Posterior cingulate gyrus (tissue), 11 donors: ENCODE data around the gene GNAZ.
"Not testable (repeated sequence)": the region's sequence is repeated elsewhere in the genome, so short reads cannot be mapped to it uniquely, and the experiment has no call there.

Source experiments
- DNase-seq, 10 donors: peaks; one replicate each; pipeline versions ENCODE4 v3.0.0 to v3.0.0-alpha.2; 2020 to 2021; ENCODE audit warnings: mixed read lengths in 3 of 10
- intact Hi-C: fragments of 100-400 bp; cut with DNase I; formaldehyde crosslinking; loops from one replicate; pipeline ENCODE4 v1.15.1; 2023

GNAZ gene

GRCh38 chr22:23038902-23039301 lies 31.4 kb upstream of the GNAZ start:
- intact Hi-C loops = no loop called here
- DNase-seq = no peak

GRCh38 chr22:23042179-23042578 lies 28.1 kb upstream of the GNAZ start:
- intact Hi-C loops = loop anchor here (10.0 kb wide), 1 partner anchor 87 kb away; no protein-coding TSS in a partner anchor
- no peak for DNase-seq

DNA sequence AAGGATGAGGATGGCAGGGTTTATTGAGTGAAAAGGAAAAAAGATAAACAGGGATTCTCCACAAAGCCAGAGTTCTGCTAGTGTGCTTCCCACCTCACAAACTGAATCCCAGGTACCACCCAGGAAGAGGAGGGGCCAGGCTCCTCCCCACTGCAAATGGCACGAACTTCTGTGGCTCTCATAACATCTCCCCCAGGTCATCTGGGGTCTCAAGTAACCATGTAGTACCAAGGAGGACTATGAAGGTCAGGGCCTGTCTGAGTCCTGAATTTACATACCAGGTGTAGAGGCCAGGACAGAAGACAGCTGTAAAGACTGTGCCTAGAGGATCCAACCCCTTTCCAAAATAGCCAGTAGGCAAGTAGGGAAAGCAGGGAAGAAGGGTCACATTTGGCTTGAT lies 25.7 kb upstream of the GNAZ start:
- no peak for DNase-seq

GRCh38 chr22:23045461-23045860 lies 24.9 kb upstream of the GNAZ start:
- intact Hi-C loops = loop anchor here (10.0 kb wide), 1 partner anchor 91 kb away; no protein-coding TSS in a partner anchor
- DNase-seq = no peak

More for the DNA sequence above, 25.7 kb upstream of the GNAZ start:
- intact Hi-C loops = loop anchor here (10.0 kb wide), 1 partner anchor 90 kb away; no protein-coding TSS in a partner anchor

- peak in 1 of 10 donors; percentile 36 for DNase-seq
- intact Hi-C loops = loop anchor here (10.0 kb wide), 1 partner anchor 92 kb away; no protein-coding TSS in a partner anchor
Measured at GRCh38 chr22:23047265-23047664, 23.1 kb upstream of the GNAZ start.

- intact Hi-C loops = loop anchor here (10.0 kb wide), 1 partner anchor 93 kb away; no protein-coding TSS in a partner anchor
- DNase-seq = no peak
Measured at GRCh38 chr22:23047742-23048141, 22.6 kb upstream of the GNAZ start.

GRCh38 chr22:23050546-23050945 lies 19.8 kb upstream of the GNAZ start:
- DNase-seq, intact Hi-C loops: not testable (repeated sequence)

DNA sequence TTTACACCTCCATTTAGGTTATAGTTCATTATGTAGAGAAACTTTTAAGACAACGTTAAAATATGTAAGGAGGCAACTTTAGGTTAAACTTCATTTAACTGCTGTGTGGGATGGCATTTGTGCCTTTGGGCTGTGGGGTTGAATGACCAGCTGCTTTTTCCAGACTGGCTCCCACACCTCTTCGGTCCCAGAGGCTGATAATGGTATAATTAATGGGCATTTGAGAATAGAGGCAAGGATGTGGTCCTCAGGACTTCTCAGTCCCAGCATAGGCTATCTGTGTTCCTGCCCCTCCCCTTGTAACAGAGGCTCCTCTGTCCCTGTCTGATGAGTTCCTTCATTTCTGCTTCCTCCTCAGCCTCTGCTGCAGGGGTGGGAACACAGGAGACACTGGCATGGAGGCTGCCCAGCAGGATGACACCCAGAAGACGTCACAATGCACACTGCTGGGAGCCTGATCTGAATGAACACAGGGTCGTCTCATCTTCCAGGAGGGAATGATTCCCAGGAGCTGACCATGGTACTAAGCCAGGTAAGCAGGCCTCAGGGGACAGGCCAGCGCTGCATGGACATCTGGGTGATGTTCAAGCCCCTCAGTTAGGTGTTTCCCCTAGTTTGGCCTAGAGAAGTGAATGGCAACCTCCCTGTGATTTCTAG lies 17.1 kb upstream of the GNAZ start:
- DNase-seq = peak in 1 of 10 donors; percentile 5
- intact Hi-C loops = no loop called here

DNA sequence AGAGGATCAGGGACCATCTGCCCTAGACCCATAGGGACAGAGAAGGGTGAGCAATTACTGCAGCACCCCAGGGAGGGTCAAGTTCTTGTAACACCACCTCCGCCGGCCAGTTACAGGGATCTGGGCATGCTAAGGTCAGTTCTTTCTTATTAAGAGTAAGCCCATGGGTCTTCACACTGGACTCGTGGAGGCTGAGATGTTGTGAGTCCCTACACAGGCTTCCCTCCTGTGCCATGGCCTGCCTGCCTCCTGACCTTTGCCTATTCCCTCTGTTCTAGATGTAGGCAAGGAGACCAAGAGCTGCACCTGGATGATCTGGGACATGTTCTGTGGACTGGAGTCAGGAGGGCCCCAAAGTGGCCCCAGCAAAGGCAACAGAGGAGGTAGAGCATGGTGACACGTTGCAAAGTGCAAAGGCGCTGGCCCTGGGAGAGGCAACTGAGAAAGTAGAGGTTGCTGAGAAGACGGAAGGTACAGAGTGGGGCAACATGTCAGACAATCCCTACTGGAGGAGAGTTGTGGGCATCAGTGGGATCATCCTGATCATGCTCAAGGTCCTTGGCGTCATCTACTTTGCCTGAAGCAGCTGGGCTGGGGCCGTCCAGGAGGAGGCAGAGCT lies 16.3 kb upstream of the GNAZ start:
- intact Hi-C loops = no loop called here
- peak in 1 of 10 donors; percentile 47 for DNase-seq

- DNase-seq = peak in 2 of 10 donors; percentile 33 to 57
- intact Hi-C loops = no loop called here
Measured at GRCh38 chr22:23054531-23055257, 15.6 kb upstream of the GNAZ start.

DNA sequence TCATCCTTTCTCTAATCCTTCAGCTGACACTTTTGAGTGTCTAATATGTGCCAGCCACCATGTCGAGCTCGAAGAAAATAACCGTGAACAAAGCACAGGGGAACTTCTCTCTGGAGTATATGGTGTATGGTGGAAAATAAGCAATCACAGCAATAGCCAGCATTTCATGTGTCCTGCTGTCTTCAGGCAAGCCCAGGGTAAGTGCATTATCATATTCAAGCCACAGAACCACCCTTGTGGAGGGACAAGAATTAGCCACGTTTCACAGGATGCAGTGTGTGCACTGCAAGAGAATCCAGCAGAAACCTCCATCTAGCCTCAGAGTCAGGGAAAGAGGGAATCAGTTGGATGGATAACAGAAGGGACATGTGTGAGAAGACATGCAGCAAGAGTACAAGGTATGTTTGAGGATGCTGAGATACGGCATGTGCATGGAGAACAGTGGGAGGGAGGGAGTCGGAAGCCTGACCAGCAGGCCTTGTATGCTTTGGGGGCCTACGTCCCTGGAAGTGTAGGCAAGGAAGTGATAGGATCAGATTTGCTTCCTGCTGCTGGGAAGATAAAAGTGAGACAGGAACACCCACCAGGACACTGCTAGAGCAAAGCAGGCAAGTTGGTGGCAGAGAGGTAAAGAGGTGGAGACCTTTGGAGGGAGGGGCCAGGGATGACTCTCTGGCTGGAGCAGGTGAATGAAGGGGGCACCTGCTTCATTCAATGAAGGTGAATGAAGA lies 14.7 kb upstream of the GNAZ start:
- intact Hi-C loops = no loop called here
- DNase-seq = peak in 1 of 10 donors; percentile 26

GRCh38 chr22:23057331-23057730 lies 13.0 kb upstream of the GNAZ start:
- intact Hi-C loops = no loop called here
- DNase-seq = peak in 1 of 10 donors; percentile 26

GRCh38 chr22:23058063-23058462 lies 12.3 kb upstream of the GNAZ start:
- peak in 2 of 10 donors; percentile 12 to 24 for DNase-seq

DNA sequence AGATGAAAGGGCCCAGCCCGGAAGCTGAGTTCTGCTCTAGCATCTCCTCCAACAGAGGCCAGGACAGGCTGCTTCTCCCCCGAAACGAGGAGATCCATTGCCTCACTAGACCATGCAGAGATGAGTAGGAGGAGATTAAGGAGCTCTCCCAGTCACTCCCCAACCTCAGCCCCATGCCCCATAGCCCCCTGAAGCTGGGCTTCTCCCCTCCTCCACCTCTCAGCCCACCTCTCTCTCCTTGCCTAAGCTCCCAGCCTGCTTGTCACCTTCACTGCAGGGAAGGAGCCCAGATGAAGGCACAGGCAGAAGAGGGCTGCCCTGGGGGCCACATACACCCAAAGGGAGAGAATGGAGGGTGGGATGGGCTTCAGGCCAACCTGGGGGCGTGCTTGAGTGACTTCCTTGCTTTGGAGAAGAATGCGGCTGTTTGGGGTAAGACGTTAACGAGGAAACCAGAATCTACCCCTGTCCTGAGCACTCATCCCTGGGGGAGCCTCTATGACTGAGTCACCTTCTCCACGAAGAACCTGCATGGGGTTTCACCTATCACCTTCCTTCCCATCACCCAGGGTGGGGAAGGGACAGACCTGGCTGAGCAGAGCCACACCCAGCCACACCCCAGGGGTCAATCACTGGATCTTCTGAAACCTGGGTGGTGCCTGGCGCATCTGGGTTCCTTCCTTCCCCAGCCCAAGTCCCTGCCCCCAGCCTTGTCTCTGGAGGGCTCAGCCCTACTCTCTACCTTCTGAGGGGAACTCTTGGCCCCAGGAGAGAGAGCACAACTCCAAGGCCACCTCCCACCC lies 11.6 kb upstream of the GNAZ start:
- peak in 2 of 10 donors; percentile 19 to 25 for DNase-seq

More at GRCh38 chr22:23058063-23058462, 12.3 kb upstream of the GNAZ start:
- intact Hi-C loops = no loop called here

GRCh38 chr22:23059284-23059948 lies 10.9 kb upstream of the GNAZ start:
- intact Hi-C loops = no loop called here
- DNase-seq = peak in 2 of 10 donors; percentile 25 to 73

More for the DNA sequence above, 11.6 kb upstream of the GNAZ start:
- intact Hi-C loops = no loop called here

- DNase-seq = peak in 2 of 10 donors; percentile 66 to 69
- intact Hi-C loops = no loop called here
Measured at GRCh38 chr22:23060612-23061400, 9.5 kb upstream of the GNAZ start.

DNA sequence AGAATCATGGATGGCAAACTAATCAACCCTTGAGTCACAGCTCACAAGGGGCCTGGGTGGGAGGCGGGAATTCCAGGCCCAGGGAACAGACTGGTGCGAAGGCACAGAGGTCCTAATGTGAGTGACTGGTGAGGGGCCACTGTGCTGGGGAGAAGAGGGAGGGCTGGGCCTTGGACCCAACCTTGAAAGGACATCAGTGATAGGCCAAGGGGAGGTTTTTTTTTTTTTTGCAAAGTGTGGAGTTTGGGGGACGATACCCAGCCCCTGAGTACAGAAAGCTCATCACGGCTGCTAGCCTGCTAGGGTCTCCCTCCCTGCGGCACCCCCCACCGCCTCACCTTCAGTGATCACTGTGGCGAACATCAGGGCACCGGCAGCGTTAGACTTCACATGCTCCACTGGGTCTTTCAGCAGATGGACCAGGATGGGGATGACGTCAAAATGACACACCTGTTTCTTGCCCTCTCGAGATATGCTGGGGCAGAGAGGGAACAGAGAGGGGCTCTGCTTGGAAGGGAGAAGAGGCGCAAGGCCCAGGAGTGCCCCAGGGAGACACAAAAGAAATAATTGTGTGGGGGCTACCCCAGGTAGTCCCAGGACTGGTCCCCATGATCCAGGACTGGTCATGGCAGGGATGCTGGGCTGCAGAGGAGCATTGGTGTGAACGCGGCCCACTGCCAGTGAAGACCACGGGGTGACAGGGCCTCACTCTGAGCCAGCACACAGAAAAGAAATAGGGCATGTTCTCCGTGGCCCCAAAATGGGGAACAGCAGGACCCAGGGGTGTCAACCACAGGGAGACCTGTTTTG lies 8.6 kb upstream of the GNAZ start:
- DNase-seq = peak in 3 of 10 donors; percentile 6 to 66 (median 66)
- intact Hi-C loops = no loop called here
